HG03039 (cell line): ENCODE data around the gene MRPS34.

Source experiments
- ATAC-seq: cut with Tn5 transposase; IDR thresholded peaks from one replicate; pipeline ENCODE4 v1.9.1; 2021; ENCODE audit warnings: mild to moderate bottlenecking, moderate library complexity; ENCODE audit not compliant: unreplicated experiment

MRPS34 gene

DNA sequence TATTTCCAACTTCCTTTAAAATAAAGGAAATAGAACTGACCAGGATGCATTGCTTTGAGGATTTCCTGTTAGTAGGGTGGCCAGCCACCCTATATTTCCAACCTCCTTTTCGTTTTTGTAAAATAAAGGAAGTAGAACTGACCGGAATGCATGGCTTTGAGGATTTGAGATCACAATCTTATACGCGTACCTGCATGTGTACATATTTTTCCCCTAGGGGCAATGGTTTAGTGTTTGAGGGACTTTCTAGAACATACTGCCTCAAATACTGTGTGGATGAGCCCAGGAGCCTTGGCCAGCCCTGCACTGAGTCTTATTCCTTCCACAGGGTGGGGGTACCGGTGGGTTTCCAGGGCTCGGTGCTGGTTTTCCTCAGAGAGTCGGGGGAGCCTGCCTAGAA is 41.3 kb downstream of the MRPS34 start:
- ATAC-seq, result no peak

DNA sequence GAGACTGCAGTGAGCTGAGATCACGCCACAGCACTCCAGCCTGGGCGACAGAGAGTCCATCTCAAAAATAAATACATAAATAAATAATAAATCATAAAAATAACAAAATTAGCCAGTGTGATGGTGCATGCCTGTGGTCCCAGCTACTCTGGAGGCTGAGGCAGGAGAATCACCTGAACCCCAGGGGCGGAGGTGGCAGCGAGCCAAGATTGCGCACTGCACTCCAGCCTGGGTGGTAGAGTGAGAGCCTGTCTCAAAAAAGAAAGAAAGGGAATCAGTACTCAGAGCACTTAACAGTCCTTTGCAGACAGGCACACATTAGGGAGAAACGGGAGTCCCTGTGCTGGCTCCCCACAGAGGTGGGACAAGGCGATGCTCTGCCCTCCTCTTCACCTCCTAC is 41.9 kb downstream of the MRPS34 start:
- no peak for ATAC-seq

DNA sequence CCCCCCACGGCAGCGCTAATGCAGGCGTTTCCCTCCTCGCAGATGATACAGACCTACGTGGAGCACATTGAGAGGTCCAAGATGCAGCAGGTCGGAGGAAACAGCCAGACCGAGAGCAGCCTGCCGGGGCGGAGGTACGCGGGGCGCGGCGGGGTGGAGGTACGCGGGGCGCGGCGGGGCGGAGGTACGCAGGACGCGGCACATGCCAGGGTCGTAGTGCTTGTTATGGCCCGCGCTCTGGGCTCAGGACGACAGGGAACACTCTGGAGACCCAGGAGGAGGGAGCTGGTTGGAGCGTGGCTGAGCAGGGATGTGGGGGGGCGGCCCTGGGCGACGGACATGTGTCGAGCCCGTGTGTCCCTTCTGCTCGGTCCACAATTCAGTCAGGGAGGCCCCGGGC is 43.5 kb downstream of the MRPS34 start:
- no peak for ATAC-seq

DNA sequence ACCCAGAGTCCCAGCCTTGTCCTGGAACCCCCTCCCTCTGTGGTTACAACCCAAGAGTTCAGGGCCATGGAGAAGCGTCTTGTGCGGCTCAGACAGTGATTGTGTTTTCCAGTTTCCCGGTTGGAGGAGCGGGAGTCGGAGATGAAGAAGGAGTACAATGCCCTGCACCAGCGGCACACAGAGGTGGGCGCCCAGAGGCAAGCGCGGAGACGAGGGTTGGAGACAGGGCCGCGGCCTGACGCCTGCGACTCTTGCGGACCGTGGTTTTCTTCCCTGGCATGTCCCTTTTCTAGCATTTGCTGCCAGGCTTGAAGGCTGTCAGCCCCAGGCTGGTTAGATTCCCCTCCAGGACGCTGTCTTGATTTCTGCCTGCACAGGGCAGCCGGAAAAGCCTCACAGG is 43.9 kb downstream of the MRPS34 start:
- no peak for ATAC-seq

DNA sequence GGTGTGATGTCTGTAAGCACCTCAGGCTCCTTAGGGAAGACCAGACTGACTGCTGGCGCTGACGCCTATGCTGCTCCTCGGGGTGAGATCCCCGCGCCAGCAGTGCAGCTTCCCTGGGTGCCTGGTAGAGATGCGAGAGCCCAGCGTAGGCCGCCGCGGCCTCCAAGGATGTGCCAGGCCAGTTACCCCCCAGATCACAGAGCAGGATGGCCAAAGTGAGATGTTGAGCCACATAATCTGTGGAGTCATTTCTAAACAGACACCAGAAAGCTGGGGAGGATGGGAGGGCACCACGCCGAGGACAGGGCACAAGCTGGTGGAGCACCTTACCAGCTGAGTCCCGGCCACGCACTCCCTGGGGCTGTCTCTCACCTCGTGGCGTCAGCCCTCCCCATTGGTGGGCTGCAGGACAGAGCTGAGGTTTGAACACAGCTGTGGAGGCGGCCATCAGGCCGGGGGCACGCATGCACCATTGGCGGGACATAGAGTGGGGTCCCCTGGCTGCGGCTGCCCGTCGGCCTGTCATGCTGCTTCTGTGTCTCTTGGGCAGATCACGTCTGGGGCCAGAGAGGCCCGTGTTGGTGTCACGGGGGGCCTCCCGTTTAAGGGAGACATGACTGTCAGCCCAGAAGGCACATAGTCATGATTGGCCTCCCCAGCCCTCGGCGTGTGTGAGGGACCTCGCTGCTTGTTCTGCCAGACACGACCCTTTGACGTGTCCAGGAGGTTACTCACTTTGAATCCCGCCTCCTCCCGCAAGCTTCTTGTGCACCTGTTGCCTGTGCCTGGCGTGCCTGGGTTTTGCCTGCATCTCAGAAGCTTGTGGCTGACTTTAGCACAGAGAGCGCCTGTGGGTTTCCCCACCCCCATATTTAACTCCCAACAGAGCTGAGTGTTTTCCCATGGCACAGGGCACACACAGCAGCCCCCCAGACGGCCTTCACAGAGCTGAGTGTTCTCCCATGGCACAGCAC is 45.0 kb downstream of the MRPS34 start:
- no peak for ATAC-seq

DNA sequence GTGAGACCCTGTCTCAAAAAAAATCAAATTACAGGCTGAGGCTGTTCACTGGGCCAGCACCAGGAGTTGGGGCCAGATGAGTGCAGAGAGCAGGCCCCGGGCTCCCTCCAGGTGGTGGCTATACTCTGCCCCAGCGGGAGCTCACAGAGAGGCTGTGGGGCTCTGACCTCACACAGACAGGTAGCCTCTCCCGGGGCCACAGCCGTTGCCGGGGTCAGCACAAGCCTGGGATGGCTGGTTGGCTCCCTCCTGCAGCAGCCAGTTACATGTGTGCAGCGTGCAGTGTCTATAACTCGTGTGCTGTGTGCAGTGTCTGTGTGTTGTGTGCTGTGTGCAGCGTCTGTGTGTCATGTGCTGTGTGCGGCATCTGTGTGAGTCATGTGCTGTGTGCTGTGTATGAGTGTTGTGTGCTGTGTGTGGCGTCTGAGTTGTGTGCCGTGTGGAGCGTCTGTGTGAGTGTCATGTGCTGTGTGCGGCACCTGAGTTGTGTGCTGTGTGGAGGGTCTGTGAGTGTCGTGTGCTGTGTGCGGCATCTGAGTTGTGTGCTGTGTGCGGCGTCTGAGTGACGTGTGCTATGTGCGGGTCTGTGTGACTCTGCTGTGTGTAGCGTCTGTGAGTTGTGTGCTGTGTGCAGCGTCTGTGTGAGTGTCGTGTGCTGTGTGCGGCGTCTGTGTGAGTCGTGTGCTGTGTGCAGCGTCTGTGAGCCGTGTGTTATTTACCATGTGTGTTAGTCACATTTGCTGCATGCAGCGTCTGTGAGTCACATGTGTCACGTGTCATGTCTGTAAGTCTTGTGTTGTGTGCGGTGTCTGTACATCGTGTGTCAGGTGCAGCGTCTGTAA is 46.1 kb downstream of the MRPS34 start:
- ATAC-seq, result no peak

DNA sequence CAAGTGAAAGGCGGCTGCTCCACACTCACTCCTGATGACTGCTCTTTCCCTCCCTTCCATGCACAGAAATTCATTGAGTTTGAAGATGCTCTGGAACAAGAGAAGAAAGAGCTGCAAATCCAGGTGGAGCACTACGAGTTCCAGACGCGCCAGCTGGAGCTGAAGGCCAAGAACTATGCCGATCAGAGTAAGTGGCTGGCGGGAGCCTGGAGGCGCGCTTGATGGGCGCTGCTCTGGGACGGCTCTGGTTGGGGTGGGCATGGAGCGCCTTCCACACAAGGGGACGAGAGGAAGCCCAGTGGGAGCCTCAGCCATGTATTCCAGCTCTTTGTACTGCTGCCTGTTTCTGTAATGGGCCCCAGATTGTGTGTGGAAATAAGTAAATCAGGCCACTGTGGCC is 48.4 kb downstream of the MRPS34 start:
- no peak for ATAC-seq

DNA sequence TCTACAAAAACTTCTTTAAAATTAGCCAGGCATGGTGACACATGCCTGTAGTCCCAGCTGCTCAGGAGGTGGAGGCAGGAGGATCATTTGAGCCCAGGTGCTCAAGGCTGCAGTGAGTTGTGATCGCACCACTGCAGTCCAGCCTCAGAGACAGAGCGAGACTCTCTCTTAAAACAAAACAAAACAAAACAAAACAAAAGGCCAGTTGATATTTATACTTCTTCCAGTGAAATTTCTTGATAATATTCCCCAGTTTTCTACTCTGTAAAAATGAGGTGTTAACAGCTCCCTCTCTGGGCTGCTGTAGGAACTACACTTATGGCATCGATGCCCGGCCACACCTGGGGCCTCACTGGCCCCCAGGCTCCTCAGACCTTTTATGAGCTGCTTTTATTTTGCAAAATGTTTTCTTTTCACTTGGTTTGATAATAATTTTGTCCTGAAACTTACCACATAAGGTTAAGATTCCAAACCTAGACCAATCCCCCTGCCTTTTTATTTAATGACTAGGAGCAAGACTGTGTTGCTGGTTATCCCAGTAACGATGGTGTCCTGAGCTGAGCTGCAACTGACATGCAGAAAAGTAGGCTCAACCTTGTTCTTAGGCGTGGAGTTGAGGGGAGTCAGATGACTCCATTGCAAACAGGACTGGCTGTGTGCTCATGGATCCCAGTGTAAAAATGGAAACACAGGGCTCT is 49.3 kb downstream of the MRPS34 start:
- ATAC-seq, result no peak
